Bronchial epithelial cell (primary cell): ENCODE measurements around the gene GLRX5. TPM values are rescaled to one million over a fixed set of nuclear protein-coding genes. Genes with fewer than 3 reads are reported as not detected.

Experiments
- DNase-seq: peaks from one replicate; pipeline ENCODE4 v3.0.0-alpha.2; 2010; ENCODE audit warnings: low read depth
- FAIRE-seq: peaks from 2 replicates; lab custom pipeline; 2011; peaks lifted over from hg19 to GRCh38; lab: Jason Lieb, UNC
- H3K27me3 ChIP-seq: 2 replicates; pipeline ENCODE4 v1.5.1; 2011; ENCODE audit warnings: low read length; ENCODE audit not compliant: control insufficient read depth, insufficient read depth
- H3K36me3 ChIP-seq: 2 replicates; pipeline ENCODE4 v1.5.1; 2011; ENCODE audit warnings: low read length; ENCODE audit not compliant: control insufficient read depth, insufficient read depth
- H3K4me3 ChIP-seq: 2 replicates; pipeline ENCODE4 v1.5.1; 2011; ENCODE audit warnings: mild to moderate bottlenecking, low read depth, low read length, control low read depth
- CTCF ChIP-seq: IDR thresholded peaks from 2 replicates; pipeline ENCODE4 v1.5.1; 2011; ENCODE audit warnings: mild to moderate bottlenecking, moderate library complexity, low read length, control low read depth, inconsistent platforms; ENCODE audit not compliant: insufficient read depth, severe bottlenecking
- total RNA-seq: library from RNA; depleted of rRNA; stranded (reverse); fragments of >200 nt; gene quantifications from 2 replicates; pipeline ENCODE4 v1.2.1, GENCODE V29; 2014

Gene GLRX5
- total RNA-seq, 1 donor from 2014 or later = 74.8 TPM

- DNase-seq (no peak), FAIRE-seq (no peak)
- H3K36me3 ChIP-seq = peaks cover 1% of the 10 kb centered on the region
- H3K27me3 ChIP-seq = no peaks in the 10 kb centered on the region
- no peak for TF ChIP-seq CTCF
- no peak overlapping the region for H3K4me3 ChIP-seq
Measured at GRCh38 chr14:95541346-95541745, 6.5 kb downstream of the GLRX5 start.

- no peak for TF ChIP-seq CTCF
- Histone ChIP-seq H3K4me3 (no peak overlapping the region), H3K27me3 (no peaks in the 10 kb centered on the region), H3K36me3 (peaks cover 1% of the 10 kb centered on the region)
- FAIRE-seq (no peak), DNase-seq (no peak)
Measured at GRCh38 chr14:95541932-95542930, 7.4 kb downstream of the GLRX5 start.

- no peak overlapping the region for H3K4me3 ChIP-seq
- no peak for TF ChIP-seq CTCF
- DNase-seq = no peak
- FAIRE-seq = no peak
- H3K36me3 ChIP-seq = peaks cover 1% of the 10 kb centered on the region
- H3K27me3 ChIP-seq = no peaks in the 10 kb centered on the region
Measured at GRCh38 chr14:95543021-95543420, 8.2 kb downstream of the GLRX5 start.

GRCh38 chr14:95544588-95544987 is 9.7 kb downstream of the GLRX5 start:
- Histone ChIP-seq H3K4me3 (no peak overlapping the region), H3K27me3 (no peaks in the 10 kb centered on the region), H3K36me3 (peaks cover 1% of the 10 kb centered on the region)
- DNase-seq = no peak
- no peak for FAIRE-seq
- TF ChIP-seq CTCF = no peak

GRCh38 chr14:95545515-95546168 is 10.8 kb downstream of the GLRX5 start:
- FAIRE-seq = no peak
- Histone ChIP-seq H3K4me3 (no peak overlapping the region), H3K27me3 (no peaks in the 10 kb centered on the region), H3K36me3 (peaks cover 1% of the 10 kb centered on the region)
- no peak for TF ChIP-seq CTCF
- peak; percentile 95 for DNase-seq
